ENCODE results near the gene PSMD11.
A peak's percentile ranks its signal among the peaks of the same experiment; 100 is the strongest.
"Not testable (repeated sequence)": the region's sequence is repeated elsewhere in the genome, so short reads cannot be mapped to it uniquely, and the experiment has no call there.

PSMD11 gene

GRCh38 chr17:32444301-32445073, at the start of gene PSMD11:
TSS of gene PSMD11 (plus strand) at chr17:32444510. CDS start at chr17:32444524, 14 bp downstream.
- peak; percentile 97 for DNase-seq (ENCODE audit: low spot score)

- DNase-seq (ENCODE audit: low spot score) = no peak
Observed at GRCh38 chr17:32396343-32396742, 48.0 kb upstream of the PSMD11 start.

GRCh38 chr17:32398946-32399345, 45.4 kb upstream of the PSMD11 start:
- no peak for DNase-seq (ENCODE audit: low spot score)

GRCh38 chr17:32410085-32410484, 34.2 kb upstream of the PSMD11 start:
- DNase-seq (ENCODE audit: low spot score) = not testable (repeated sequence)

- no peak for DNase-seq (ENCODE audit: low spot score)
Observed at GRCh38 chr17:32426894-32427293, 17.4 kb upstream of the PSMD11 start.

- no peak for DNase-seq (ENCODE audit: low spot score)
Observed at GRCh38 chr17:32429598-32429997, 14.7 kb upstream of the PSMD11 start.

- DNase-seq (ENCODE audit: low spot score) = no peak
Observed at GRCh38 chr17:32440722-32441121, 3.6 kb upstream of the PSMD11 start.

- DNase-seq (ENCODE audit: low spot score) = no peak
Observed at GRCh38 chr17:32441886-32442285, 2.4 kb upstream of the PSMD11 start.

GRCh38 chr17:32443827-32444300, 446 bp upstream of the PSMD11 start:
- DNase-seq (ENCODE audit: low spot score) = no peak

- no peak for DNase-seq (ENCODE audit: low spot score)
Observed at GRCh38 chr17:32445074-32445415, 735 bp downstream of the PSMD11 start.

- no peak for DNase-seq (ENCODE audit: low spot score)
Observed at GRCh38 chr17:32445497-32445896, 1.2 kb downstream of the PSMD11 start.

GRCh38 chr17:32445971-32446370, 1.7 kb downstream of the PSMD11 start:
- DNase-seq (ENCODE audit: low spot score) = no peak

GRCh38 chr17:32446949-32447348, 2.6 kb downstream of the PSMD11 start:
- DNase-seq (ENCODE audit: low spot score) = no peak

GRCh38 chr17:32449963-32450362, 5.7 kb downstream of the PSMD11 start:
- DNase-seq (ENCODE audit: low spot score) = no peak

GRCh38 chr17:32450379-32450778, 6.1 kb downstream of the PSMD11 start:
- DNase-seq (ENCODE audit: low spot score) = not testable (repeated sequence)

GRCh38 chr17:32451879-32452278, 7.6 kb downstream of the PSMD11 start:
- DNase-seq (ENCODE audit: low spot score) = no peak

GRCh38 chr17:32452281-32452680, 8.0 kb downstream of the PSMD11 start:
- no peak for DNase-seq (ENCODE audit: low spot score)

- no peak for DNase-seq (ENCODE audit: low spot score)
Observed at GRCh38 chr17:32453370-32453769, 9.1 kb downstream of the PSMD11 start.

- DNase-seq (ENCODE audit: low spot score) = no peak
Observed at GRCh38 chr17:32458371-32458770, 14.1 kb downstream of the PSMD11 start.

GRCh38 chr17:32460054-32460453, 15.7 kb downstream of the PSMD11 start:
- DNase-seq (ENCODE audit: low spot score) = no peak

GRCh38 chr17:32461498-32461852, 17.2 kb downstream of the PSMD11 start:
- no peak for DNase-seq (ENCODE audit: low spot score)

GRCh38 chr17:32461853-32462617, 17.7 kb downstream of the PSMD11 start:
- no peak for DNase-seq (ENCODE audit: low spot score)

GRCh38 chr17:32463304-32463703, 19.0 kb downstream of the PSMD11 start:
- no peak for DNase-seq (ENCODE audit: low spot score)

All from left forelimb (tissue), 1 donor.